Lower leg skin (tissue), 4 donors: ENCODE data around the gene RNF113A. TPM values are rescaled to one million over a fixed set of nuclear protein-coding genes. Genes with fewer than 3 reads are reported as not detected.

ENCODE experiments used
- total RNA-seq, 4 donors: library from RNA; depleted of rRNA; stranded (reverse); fragments of >200 nt; gene quantifications; one replicate each; pipeline ENCODE4 v1.1.0, GENCODE V29; 2016

The RNF113A gene
- total RNA-seq, 4 donors from 2014 or later: 20.2 to 30.1 (median 23.2) TPM

Other genes starting within 250 kb of the RNF113A start
- gene SEPTIN6, start 178.6 kb downstream of the RNF113A start, total RNA-seq: 10 to 100 TPM in 2 of 4 donors, 1 to 10 TPM in 2; 7.8 to 11.9 (median 10.4) TPM
- gene SOWAHD, start 113.1 kb downstream of the RNF113A start, total RNA-seq: 1 to 10 TPM in 1 of 4 donors, under 1 TPM in 3; 0.20 to 1.3 (median 0.56) TPM
- 1,000 to 10,000 TPM; 2,066 to 6,085 (median 2,614) TPM for gene RPL39, start 80.1 kb downstream of the RNF113A start, total RNA-seq
- gene UPF3B, start 18.8 kb downstream of the RNF113A start, total RNA-seq: 1 to 10 TPM; 4.3 to 5.6 (median 5.1) TPM
- gene NDUFA1, start 99 bp upstream of the RNF113A start, total RNA-seq: 10 to 100 TPM; 39.4 to 60.6 (median 47.4) TPM
- gene AKAP14, start 24.2 kb upstream of the RNF113A start, total RNA-seq: not detected
- 1 to 10 TPM; 4.8 to 7.3 (median 6.4) TPM for gene NKAP, start 72.0 kb upstream of the RNF113A start, total RNA-seq
- not detected for gene RHOXF2B, start 206.0 kb upstream of the RNF113A start, total RNA-seq
- gene RHOXF1, start 244.2 kb upstream of the RNF113A start, total RNA-seq: 1 to 10 TPM in 1 of 4 donors, under 1 TPM in 1, not detected in 2; 0.62 to 5.5 TPM